Panc1 (cell line): ENCODE data around the gene OSBPL10. TPM values are rescaled to one million over a fixed set of nuclear protein-coding genes. Genes with fewer than 3 reads are reported as not detected.

Experiments
- ATAC-seq: fragments of 200-7000 bp; cut with Tn5 transposase; 2 replicates; pipeline ENCODE4 v1.9.1; 2020; ENCODE audit warnings: mild to moderate bottlenecking, moderate library complexity
- BruUV-seq: library from RNA; stranded (reverse); fragments of 400-500 nt; replicated peaks from 2 replicates; lab custom pipeline; 2021; lab: Mats Ljungman, UMichigan
- CTCF ChIA-PET: fragments of 300-600 bp; sonication (Branson Sonifier 250); formaldehyde crosslinking; loops from one replicate; lab custom pipeline; 2022; ENCODE audit warnings: antibody characterized with exemption; lab: Charles Lee
- POLR2A ChIA-PET: fragments of 300-600 bp; sonication (Branson Sonifier 250); formaldehyde crosslinking; loops from one replicate; lab custom pipeline; 2022; ENCODE audit warnings: antibody characterized with exemption; lab: Charles Lee
- DNase-seq: peaks from one replicate; pipeline ENCODE4 v3.0.0-alpha.2; 2010; ENCODE audit warnings: low read depth, low spot score
- H3K27ac ChIP-seq: 2 replicates; pipeline ENCODE4 v1.5.1; 2011; ENCODE audit warnings: mild to moderate bottlenecking, low read length, inconsistent platforms
- H3K27me3 ChIP-seq: fragments of 200-500 bp; sonication (Bioruptor generic); 2 replicates; pipeline ENCODE4 v1.6.0; 2014; ENCODE audit warnings: low read length, inconsistent platforms; ENCODE audit not compliant: control insufficient read depth, insufficient read depth
- H3K36me3 ChIP-seq: fragments of 200-500 bp; sonication (Bioruptor generic); 2 replicates; pipeline ENCODE4 v1.5.1; 2014; ENCODE audit warnings: inconsistent platforms, mild to moderate bottlenecking, low read length, moderate library complexity; ENCODE audit not compliant: control insufficient read depth, insufficient read depth
- H3K4me1 ChIP-seq: 2 replicates; pipeline ENCODE4 v1.5.1; 2011; ENCODE audit warnings: inconsistent platforms, mild to moderate bottlenecking, low read length, moderate library complexity; ENCODE audit not compliant: control insufficient read depth, insufficient read depth
- H3K4me3 ChIP-seq, 2 experiments: 2 replicates each; pipeline ENCODE4 v1.5.1; 2011 to 2012; ENCODE audit warnings: low read depth in 2 of 2, low read length in 2 of 2, mild to moderate bottlenecking in 2 of 2, inconsistent platforms in 1 of 2, moderate library complexity in 1 of 2
- H3K9me3 ChIP-seq: fragments of 200-500 bp; sonication (Bioruptor generic); 2 replicates; pipeline ENCODE4 v1.5.1; 2014; ENCODE audit warnings: low read depth, mild to moderate bottlenecking, inconsistent platforms, low read length, moderate library complexity; ENCODE audit not compliant: control insufficient read depth, insufficient read depth
- CTCF ChIP-seq: fragments of 450-650 bp; IDR thresholded peaks from 2 replicates; pipeline ENCODE4 v1.5.1; 2017; ENCODE audit warnings: mild to moderate bottlenecking
- POLR2AphosphoS5 ChIP-seq: IDR thresholded peaks from 2 replicates; pipeline ENCODE4 v1.6.1; 2012; ENCODE audit warnings: mild to moderate bottlenecking, low read depth, low read length, moderate library complexity
- REST ChIP-seq, 2 experiments: IDR thresholded peaks; 2 replicates each; pipeline ENCODE4 v1.6.1; 2011 to 2012; ENCODE audit warnings: low read depth in 2 of 2, control low read depth in 1 of 2, low read length in 1 of 2, mild to moderate bottlenecking in 1 of 2, moderate library complexity in 1 of 2; ENCODE audit not compliant: insufficient read depth in 1 of 2
- SIN3A ChIP-seq: IDR thresholded peaks from 2 replicates; pipeline ENCODE4 v1.6.1; 2012; ENCODE audit warnings: low read depth, mild to moderate bottlenecking, low read length, moderate library complexity, borderline replicate concordance; ENCODE audit not compliant: insufficient read depth
- TCF7L2 ChIP-seq: IDR thresholded peaks from 2 replicates; pipeline ENCODE4 v1.6.1; 2011; ENCODE audit warnings: mild to moderate bottlenecking, low read depth, low read length, inconsistent platforms
- in situ Hi-C: cut with HindIII; loops from 2 replicates; pipeline ENCODE4 v1.10.0; 2016; ENCODE audit warnings: low sequenced_read_pairs, low pct_unique_long_range_greater_than_20kb
- intact Hi-C: fragments of 100-400 bp; cut with micrococcal nuclease; formaldehyde crosslinking; loops from one replicate; pipeline ENCODE4 v1.10.0; 2022; ENCODE audit not compliant: unreplicated experiment
- total RNA-seq: library from RNA; stranded (reverse); gene quantifications from one replicate; pipeline ENCODE4 v1.2.1, GENCODE V29; 2021; ENCODE audit not compliant: unreplicated experiment

Gene OSBPL10
- total RNA-seq, 1 experiment from 2014 or later: 88.1 TPM

GRCh38 chr3:31911643-31912042 is 69.4 kb downstream of the OSBPL10 start:
- in situ Hi-C loops: no loop called here
- H3K4me1 ChIP-seq: peaks cover 9% of the 10 kb centered on the region
- POLR2A ChIA-PET: no interaction called here
- TF ChIP-seq POLR2AphosphoS5: no peak
- no peak for TF ChIP-seq SIN3A
- TF ChIP-seq REST (IDR thresholded peaks at IDR 0.05; ENCODE audit: insufficient read depth in 1 of 2, low read depth in 2 of 2, low read length in 1 of 2): no peak
- TF ChIP-seq CTCF: no peak
- no peak for TF ChIP-seq TCF7L2
- no peak for DNase-seq
- no peak overlapping the region for H3K4me3 ChIP-seq
- no peak overlapping the region for H3K27ac ChIP-seq
- no peaks in the 10 kb centered on the region for H3K9me3 ChIP-seq
- H3K36me3 ChIP-seq: no peaks in the 10 kb centered on the region
- intact Hi-C loops: no loop called here
- BruUV-seq: no TSS peak
- ATAC-seq: no peak
- CTCF ChIA-PET: no interaction called here
- H3K27me3 ChIP-seq: no peaks in the 10 kb centered on the region

- no TSS peak for BruUV-seq
- Histone ChIP-seq H3K4me3 (no peak overlapping the region), H3K9me3 (no peaks in the 10 kb centered on the region), H3K36me3 (no peaks in the 10 kb centered on the region), H3K27ac (no peak overlapping the region), H3K27me3 (no peaks in the 10 kb centered on the region), H3K4me1 (peaks cover 11% of the 10 kb centered on the region)
- ChIA-PET POLR2A (no interaction called here), CTCF (no interaction called here)
- in situ Hi-C loops (no loop called here), intact Hi-C loops (no loop called here)
- ATAC-seq (no peak), DNase-seq (no peak)
- no peak for TF ChIP-seq TCF7L2
- TF ChIP-seq REST (IDR thresholded peaks at IDR 0.05; ENCODE audit: insufficient read depth in 1 of 2, low read depth in 2 of 2, low read length in 1 of 2): no peak
Observed at GRCh38 chr3:31911124-31911523, 69.9 kb downstream of the OSBPL10 start.
